Measurements from ENCODE around the gene ZNF512.
"Not testable (repeated sequence)": the region's sequence is repeated elsewhere in the genome, so short reads cannot be mapped to it uniquely, and the experiment has no call there.

The ZNF512 gene, protein sequence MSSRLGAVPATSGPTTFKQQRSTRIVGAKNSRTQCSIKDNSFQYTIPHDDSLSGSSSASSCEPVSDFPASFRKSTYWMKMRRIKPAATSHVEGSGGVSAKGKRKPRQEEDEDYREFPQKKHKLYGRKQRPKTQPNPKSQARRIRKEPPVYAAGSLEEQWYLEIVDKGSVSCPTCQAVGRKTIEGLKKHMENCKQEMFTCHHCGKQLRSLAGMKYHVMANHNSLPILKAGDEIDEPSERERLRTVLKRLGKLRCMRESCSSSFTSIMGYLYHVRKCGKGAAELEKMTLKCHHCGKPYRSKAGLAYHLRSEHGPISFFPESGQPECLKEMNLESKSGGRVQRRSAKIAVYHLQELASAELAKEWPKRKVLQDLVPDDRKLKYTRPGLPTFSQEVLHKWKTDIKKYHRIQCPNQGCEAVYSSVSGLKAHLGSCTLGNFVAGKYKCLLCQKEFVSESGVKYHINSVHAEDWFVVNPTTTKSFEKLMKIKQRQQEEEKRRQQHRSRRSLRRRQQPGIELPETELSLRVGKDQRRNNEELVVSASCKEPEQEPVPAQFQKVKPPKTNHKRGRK

DNA sequence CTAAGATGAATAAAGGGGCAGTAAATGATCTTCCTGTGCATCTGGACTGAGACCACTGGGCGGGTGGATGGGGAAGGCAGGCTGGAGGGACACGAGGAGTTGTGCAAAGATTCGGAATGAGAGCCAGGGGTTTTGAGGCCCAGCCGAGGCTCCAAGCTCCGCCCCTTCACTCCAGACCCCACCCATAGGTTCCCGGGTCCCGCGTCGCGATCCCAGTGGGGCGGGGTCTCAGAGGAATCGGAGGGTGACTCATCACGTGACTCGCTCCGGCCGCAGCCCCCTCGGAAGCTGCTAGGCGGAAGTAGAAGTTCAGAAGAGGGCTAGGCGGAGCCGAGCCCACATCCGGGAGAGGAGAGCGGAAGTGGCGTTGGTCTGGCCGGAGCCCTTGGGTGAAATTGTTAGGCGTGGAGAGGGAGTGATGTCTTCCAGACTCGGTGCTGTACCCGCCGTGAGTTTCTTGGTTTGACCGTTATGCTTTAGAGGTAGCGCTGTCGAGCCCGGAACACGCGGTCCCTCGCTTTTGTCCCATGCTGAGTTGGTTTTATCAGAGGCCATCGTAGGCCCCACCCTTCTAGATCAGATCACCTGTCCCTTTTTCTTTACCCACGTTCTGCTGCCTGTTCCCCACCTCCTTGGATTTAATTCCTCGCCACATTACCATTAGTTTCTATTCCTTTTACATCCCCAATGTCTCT is at the start of gene ZNF512:
Gene ZNF512, plus strand, starts transcription at position 348 of the 695 bp plus-strand sequence. Its CDS starts 71 bp downstream, at position 419.
- TF ChIP-seq, protein P1, sequence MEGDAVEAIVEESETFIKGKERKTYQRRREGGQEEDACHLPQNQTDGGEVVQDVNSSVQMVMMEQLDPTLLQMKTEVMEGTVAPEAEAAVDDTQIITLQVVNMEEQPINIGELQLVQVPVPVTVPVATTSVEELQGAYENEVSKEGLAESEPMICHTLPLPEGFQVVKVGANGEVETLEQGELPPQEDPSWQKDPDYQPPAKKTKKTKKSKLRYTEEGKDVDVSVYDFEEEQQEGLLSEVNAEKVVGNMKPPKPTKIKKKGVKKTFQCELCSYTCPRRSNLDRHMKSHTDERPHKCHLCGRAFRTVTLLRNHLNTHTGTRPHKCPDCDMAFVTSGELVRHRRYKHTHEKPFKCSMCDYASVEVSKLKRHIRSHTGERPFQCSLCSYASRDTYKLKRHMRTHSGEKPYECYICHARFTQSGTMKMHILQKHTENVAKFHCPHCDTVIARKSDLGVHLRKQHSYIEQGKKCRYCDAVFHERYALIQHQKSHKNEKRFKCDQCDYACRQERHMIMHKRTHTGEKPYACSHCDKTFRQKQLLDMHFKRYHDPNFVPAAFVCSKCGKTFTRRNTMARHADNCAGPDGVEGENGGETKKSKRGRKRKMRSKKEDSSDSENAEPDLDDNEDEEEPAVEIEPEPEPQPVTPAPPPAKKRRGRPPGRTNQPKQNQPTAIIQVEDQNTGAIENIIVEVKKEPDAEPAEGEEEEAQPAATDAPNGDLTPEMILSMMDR (IDR thresholded peaks at IDR 0.05; ENCODE audit: control insufficient read depth, extremely low read depth, insufficient read depth) = no peak
- peak within 1 kb of the TSS; percentile 87 for H3K4me3 ChIP-seq (ENCODE audit: low read depth, low read length)
- DNase-seq (ENCODE audit: low read depth) = peak; percentile 56

DNA sequence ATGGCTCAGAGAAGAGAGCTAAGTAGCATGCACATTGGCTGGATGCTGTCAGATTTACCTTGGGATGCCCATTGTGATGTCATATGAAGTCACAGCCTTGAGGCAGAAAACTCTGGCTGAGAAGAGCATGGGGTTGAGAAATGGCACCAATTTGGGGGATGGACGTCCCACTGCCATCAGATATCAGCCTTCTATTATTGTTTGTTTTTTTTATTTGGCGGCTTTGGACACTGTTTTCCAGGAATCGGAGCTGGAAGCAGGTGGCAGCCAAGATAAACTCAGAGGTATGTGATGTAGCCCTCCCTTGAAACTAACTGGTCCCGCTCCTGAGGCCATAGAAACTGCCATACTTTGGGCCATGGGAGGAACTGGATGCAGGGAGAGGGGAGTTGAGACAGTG is 45.6 kb upstream of the ZNF512 start:
- no peak overlapping the region for H3K4me3 ChIP-seq (ENCODE audit: low read depth, low read length)
- DNase-seq (ENCODE audit: low read depth) = no peak
- TF ChIP-seq, protein P1 (IDR thresholded peaks at IDR 0.05; ENCODE audit: control insufficient read depth, extremely low read depth, insufficient read depth) = no peak

DNA sequence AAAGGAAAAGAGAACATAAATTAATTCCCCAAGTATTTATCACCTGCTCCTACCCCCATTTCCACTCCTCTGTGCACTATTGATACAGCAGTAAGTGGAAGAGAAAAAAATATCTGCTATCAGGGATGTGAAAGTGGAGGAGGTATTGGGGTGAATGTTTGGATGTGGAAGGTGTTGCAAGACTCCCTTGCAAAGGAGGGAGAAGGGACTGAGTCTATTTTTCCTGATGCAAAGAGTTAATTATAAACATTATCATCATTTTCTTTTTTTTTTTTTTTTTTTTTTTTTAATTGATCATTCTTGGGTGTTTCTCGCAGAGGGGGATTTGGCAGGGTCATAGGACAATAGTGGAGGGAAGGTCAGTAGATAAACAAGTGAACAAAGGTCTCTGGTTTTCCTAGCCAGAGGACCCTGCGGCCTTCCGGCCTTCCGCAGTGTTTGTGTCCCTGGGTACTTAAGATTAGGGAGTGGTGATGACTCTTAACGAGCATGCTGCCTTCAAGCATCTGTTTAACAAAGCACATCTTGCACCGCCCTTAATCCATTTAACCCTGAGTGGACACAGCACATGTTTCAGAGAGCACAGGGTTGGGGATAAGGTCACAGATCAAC is 43.9 kb upstream of the ZNF512 start:
- DNase-seq (ENCODE audit: low read depth); H3K4me3 ChIP-seq (ENCODE audit: low read depth, low read length): not testable (repeated sequence)

DNA sequence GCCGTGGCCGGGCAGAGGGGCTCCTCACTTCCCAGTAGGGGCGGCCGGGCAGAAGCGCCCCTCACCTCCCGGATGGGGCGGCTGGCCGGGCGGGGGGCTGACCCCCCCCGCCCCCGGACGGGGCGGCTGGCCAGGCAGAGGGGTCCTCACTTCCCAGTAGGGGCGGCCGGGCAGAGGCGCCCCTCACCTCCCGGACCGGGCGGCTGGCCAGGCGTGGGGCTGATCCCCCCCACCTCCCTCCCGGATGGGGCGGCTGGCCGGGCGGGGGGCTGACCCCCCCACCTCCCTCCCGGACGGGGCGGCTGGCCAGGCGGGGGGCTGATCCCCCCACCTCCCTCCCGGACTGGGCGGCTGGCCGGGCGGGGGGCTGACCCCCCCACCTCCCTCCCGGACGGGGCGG is 43.2 kb upstream of the ZNF512 start:
- not testable (repeated sequence) for H3K4me3 ChIP-seq (ENCODE audit: low read depth, low read length); DNase-seq (ENCODE audit: low read depth)

DNA sequence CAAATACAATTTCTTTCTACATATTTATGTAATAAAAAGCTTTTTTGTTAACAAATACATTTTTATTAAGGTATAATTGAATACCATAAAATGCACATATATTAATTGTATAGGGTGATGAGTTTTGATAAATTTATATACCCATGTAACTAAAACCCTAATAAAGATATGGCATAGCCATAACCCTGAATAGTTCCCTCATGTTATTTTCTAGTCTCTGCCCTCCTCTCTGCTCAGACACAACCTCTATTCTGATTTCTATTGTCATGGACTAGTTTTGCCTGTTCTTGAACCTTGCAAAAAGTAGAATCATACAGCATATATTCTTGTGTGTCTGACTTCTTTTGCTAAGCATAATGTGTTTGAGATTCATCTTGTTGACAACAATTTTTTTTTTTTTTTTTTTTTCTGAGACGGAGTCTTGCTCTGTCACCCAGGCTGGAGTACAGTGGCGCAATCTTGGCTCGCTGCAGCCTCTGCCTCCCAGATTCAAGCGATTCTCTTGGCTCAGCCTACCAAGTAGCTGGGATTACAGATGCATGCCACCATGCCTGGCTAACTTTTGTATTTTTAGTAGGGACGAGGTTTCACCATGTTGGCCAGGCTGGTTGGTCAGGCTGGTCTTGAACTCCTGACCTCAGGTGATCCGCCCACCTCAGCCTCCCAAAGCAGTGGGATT is 38.6 kb upstream of the ZNF512 start:
- no peak overlapping the region for H3K4me3 ChIP-seq (ENCODE audit: low read depth, low read length)
- no peak for DNase-seq (ENCODE audit: low read depth)
- TF ChIP-seq, protein P1 (IDR thresholded peaks at IDR 0.05; ENCODE audit: control insufficient read depth, extremely low read depth, insufficient read depth) = no peak

DNA sequence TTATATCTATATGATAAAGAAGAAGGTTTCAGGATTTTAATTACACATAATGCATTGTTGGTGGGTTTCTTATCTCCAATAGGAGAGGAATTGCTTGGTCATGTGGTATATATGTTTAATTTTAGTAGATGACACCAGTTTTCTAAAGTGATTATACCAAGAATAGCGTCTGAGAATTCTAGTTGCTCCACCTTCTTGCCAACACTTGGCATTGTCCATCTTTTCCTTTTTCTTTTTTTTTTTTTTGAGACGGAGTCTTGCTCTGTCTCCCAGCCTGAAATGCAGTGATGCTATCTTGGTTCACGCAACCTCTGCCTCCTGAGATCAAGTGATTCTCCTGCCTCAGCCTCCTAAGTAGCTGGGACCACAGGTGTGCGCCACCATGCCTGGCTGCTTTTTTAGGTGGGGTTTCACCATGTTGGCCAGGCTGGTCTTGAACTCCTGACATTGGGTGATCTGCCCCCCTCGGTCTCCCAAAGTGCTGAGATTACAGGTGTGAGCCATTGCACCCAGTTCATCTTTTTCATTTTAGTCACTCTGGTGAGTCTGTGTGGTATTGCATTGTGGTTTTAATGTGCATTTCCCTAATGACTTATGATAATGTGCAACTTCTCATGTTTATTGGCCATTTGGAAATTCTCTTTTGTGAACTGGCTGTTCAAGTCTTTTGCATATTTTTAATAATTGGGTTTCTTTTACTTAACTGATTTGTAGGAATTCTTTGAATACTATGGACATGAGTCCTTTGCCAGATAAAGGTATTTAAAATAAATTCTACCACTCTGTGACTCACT is 37.3 kb upstream of the ZNF512 start:
- TF ChIP-seq, protein P1 (IDR thresholded peaks at IDR 0.05; ENCODE audit: control insufficient read depth, extremely low read depth, insufficient read depth) = no peak
- DNase-seq (ENCODE audit: low read depth) = no peak
- H3K4me3 ChIP-seq (ENCODE audit: low read depth, low read length) = no peak overlapping the region

DNA sequence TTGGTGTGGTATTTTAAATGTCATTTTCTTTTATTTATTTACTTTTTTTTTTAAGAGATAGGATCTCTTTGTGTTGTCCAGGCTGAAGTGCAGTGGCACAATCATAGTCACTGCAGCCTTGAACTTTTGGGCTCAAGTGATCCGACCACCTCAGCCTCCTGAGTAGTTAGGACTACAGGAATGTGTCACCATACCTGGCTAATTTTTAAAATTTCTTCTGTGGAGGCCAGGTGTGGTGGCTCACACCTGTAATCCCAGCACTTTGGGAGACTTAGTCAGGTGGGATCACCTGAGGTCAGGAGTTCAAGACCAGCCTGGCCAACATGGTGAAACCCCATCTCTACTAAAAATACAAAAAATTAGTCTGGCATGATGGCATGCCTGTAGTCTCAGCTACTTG is 33.5 kb upstream of the ZNF512 start:
- no peak for DNase-seq (ENCODE audit: low read depth)
- TF ChIP-seq, protein P1 (IDR thresholded peaks at IDR 0.05; ENCODE audit: control insufficient read depth, extremely low read depth, insufficient read depth) = no peak
- no peak overlapping the region for H3K4me3 ChIP-seq (ENCODE audit: low read depth, low read length)
